Stimulated activated CD4-positive, alpha-beta T cell treated with anti-CD3 and anti-CD28 coated beads, Interleukin-2, amount 100 ng/mL, for 48 hours (primary cell): ENCODE results near the gene SF3B5.
A peak's percentile ranks its signal among the peaks of the same experiment; 100 is the strongest.
"Not testable (repeated sequence)": the region's sequence is repeated elsewhere in the genome, so short reads cannot be mapped to it uniquely, and the experiment has no call there.

ENCODE experiments used
- DNase-seq, 2 donors: peaks; one replicate each; pipeline ENCODE4 v3.0.0-alpha.2; 2020

SF3B5 gene

DNA sequence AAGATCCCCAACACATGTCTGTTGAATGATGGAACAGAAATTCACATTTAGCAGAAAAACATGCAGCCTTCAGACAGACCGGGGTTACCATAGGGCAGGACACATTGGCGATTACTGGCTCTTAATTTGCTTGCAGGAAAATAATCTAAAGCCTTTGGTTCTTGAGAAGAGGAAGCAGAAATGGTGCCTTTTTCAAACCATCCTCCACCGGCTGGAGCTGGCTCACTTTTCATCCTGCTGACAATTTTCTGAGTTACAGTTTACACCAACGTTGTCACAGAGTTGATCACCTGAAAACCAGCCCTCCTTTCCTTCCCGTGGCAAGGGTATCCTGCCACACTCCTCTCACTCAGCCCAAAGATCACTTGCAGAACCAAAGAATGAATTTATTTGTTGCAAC lies 32.6 kb downstream of the SF3B5 start:
- DNase-seq, result no peak

DNA sequence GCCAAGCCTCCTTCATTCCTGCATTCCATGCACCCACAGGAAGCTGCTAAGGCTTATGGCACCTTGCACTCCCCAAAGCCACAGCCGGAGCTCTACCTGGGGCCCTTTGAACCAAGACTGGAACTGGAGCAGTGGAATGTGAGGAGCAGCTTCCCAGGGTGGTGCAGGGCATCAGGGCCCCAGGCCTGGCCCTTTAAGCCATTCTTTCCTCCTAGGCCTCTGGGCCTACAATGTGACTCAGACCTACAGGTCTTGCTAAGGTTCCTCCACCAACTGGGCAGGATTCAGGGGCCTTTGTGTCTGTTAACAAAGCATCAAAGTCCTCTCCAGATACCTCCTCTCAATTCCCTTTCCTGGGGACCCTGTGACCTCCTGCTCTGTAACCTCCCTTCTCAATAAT lies 36.2 kb downstream of the SF3B5 start:
- DNase-seq, result no peak

DNA sequence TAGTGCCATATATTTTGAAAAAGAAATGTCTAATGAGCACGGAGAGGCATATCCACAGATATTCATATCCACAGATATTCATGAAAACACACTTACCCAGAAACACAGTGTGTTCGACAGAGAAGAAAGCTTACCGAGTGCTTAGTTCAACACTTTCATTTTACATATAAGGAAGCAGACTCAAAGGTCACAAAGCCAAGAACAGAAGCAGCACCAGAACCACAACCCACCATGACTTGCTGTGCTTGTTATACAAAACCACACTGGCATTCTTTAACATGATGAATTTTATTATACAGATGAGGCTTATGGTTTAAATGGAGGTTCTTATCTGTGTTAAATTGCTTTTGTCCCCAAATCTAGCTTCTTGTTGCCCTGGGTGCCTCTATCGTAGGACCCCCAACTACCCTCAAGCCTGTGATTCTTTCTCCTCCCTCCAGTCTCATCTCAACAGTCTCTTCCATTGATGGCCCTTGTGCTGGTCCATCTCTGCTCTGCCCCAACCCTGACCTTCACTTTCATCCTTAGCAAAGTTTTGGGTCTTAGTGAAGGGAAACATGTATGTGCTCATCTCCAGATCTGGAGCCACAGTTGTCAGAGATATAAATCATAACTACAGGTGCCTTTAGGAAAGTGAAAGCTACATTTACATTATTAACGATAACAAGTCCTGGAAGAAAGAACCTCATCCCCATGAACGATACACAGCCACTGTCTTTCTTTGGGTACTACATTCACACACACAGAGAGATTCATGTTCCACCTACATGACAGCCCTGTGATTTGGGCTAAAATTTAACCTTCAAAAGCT lies 40.0 kb downstream of the SF3B5 start:
- DNase-seq, result peak in 1 of 2 donors; percentile 17

DNA sequence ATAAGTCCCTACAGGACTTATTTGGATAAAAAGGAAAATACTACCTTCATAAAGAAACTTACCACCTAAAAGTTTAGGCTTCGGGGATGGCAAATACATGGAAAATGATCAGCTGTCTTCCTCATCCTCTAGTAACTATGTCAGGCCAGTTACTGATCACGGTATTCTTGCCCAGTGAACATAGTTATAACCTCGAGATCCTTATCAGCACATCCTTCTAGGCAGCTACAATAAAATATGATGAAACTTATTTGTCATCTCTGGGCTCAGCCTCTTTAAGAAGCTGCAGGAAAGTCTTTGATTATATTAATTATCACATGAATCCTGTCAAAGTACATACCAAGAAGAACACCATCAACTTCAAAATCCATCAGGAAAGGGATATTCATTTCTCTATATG lies 41.8 kb downstream of the SF3B5 start:
- DNase-seq, result no peak

DNA sequence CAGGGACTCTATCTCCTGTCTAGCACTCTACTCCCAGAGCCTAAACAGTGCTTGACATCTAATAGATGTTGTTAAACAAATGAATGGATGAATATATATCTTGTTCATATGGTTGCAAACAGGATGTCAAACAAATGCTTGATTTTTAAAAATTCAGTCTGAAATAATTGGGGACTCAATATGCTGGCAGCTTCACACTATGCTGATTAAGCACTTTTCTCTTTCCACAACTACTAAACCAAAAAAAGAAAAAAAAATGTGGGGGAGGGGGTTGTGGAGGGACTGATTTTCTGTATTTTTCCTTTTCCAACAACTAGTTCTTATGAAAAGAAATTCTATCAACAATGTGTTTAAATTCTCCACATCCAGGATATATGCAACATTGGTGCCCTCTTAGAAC lies 42.9 kb downstream of the SF3B5 start:
- DNase-seq, result no peak

DNA sequence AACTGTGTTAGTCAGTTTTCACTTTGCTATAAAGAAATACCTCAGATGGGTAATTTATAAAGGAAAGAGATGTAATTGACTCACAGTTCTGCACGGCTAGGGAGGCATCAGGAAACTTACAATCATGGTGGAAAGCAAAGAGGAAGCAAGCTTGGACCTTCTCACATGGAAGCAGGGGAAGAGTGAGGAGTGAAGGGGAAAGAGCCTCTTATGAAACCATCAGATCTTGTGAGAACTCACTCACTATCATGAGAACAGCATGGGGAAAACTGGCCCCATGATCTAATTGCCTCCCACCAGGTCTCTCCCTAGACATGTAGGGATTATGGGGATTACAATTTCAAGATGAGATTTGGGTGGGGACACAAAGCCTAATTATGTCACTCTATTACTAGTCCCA lies 46.0 kb downstream of the SF3B5 start:
- no peak for DNase-seq

DNA sequence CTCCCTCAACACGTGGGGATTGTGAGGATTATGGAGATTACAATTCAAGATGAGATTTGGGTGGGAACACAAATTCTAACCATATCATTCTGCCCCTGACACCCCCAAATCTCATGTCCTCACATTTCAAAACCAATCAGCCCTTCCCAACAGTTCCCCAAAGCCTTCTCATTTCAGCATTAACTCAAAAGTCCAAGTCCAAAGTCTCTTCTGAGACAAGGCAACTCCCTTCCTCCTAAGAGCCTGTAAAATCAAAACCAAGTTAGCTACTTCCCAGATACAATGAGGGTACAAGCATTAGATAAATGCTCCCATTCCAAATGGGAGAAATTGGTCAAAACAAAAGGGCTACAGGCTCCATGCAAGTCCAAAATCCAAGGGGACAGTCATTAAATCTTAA lies 47.7 kb downstream of the SF3B5 start:
- no peak for DNase-seq

DNA sequence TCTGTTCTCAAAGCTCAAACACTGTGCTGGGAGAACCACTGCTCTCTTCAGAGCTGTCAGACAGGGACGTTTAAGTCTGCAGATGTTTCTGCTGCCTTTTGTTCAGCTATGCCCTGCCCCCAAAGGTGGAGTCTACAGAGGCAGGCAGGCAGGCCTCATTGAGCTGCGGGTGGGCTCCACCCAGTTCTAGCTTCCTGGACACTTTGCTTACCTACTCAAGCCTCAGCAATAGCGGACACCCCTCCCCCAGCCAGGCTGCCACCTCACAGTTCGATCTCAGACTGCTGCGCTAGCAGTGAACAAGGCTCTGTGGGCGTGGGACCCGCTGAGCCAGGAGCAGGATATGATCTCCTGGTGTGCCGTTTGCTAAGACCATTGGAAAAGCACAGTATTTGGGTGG lies 48.7 kb downstream of the SF3B5 start:
- not testable (repeated sequence) for DNase-seq

DNA sequence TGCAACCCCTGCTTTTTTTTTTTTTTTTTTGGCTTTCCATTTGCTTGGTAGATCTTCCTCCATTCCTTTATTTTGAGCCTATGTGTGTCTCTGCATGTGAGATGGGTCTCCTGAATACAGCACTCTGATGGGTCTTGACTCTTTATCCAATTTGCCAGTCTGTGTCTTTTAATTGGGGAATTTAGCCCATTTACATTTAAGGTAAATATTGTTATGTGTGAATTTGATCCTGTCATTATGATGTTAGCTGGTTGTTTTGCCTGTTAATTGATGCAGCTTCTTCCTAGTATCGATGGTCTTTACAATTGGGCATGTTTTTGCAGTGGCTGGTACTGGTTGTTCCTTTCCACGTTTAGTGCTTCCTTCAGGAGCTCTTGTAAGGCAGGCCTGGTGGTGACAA lies 50.4 kb downstream of the SF3B5 start:
- not testable (repeated sequence) for DNase-seq
